GM12878 (cell line): Measurements from ENCODE around the gene GID4. TPM values are rescaled to one million over a fixed set of nuclear protein-coding genes. Genes with fewer than 3 reads are reported as not detected.
A peak's percentile ranks its signal among the peaks of the same experiment; 100 is the strongest.

ENCODE experiments used
- ATAC-seq: fragments of 200-7000 bp; cut with Tn5 transposase; 3 replicates; pipeline ENCODE4 v1.9.1; 2020; ENCODE audit warnings: mild to moderate bottlenecking, moderate library complexity
- BruUV-seq: library from RNA; stranded (reverse); fragments of 400-500 nt; replicated peaks from 2 replicates; lab custom pipeline; 2021; lab: Mats Ljungman, UMichigan
- CTCF ChIA-PET: fragments of 300-600 bp; sonication (Branson Sonifier 250); formaldehyde crosslinking; extraction: SDS; loops from one replicate; lab custom pipeline; 2021; ENCODE audit warnings: inconsistent platforms; lab: Yijun Ruan, JAX
- POLR2A ChIA-PET: fragments of 350-600 bp; formaldehyde crosslinking; extraction: SDS; loops from one replicate; lab custom pipeline; 2021; ENCODE audit warnings: inconsistent platforms; lab: Charles Lee
- RAD21 ChIA-PET: fragments of 300-600 bp; sonication (Branson Sonifier 250); formaldehyde crosslinking; loops from one replicate; lab custom pipeline; 2023; ENCODE audit warnings: antibody characterized with exemption; ENCODE audit not compliant: unreplicated experiment; lab: Charles Lee
- SMC1A ChIA-PET: fragments of 300-600 bp; sonication (Branson Sonifier 250); formaldehyde crosslinking; loops from one replicate; lab custom pipeline; 2023; ENCODE audit not compliant: unreplicated experiment, uncharacterized antibody; lab: Charles Lee
- DNase-seq: peaks from one replicate; pipeline ENCODE4 v3.0.0-alpha.2; 2011; ENCODE audit warnings: low read depth, low spot score
- FAIRE-seq: peaks from 3 replicates; lab custom pipeline; 2011; peaks lifted over from hg19 to GRCh38; lab: Jason Lieb, UNC
- H2AFZ ChIP-seq: 2 replicates; pipeline ENCODE4 v1.6.0; 2011; ENCODE audit warnings: low read depth, low read length, control low read depth; ENCODE audit not compliant: control insufficient read depth
- H3K27ac ChIP-seq: 2 replicates; pipeline ENCODE4 v1.5.1; 2011; ENCODE audit warnings: control low read depth; ENCODE audit not compliant: control insufficient read depth, insufficient read depth
- H3K27me3 ChIP-seq, 2 experiments: replicated peaks in 1 of 2; 2 replicates each; pipeline versions ENCODE4 v1.6.0 to v1.6.1; 2011; ENCODE audit warnings: low read length in 1 of 2; ENCODE audit not compliant: control insufficient read depth in 2 of 2, insufficient read depth in 2 of 2
- H3K36me3 ChIP-seq, 2 experiments: 2 replicates each; pipeline ENCODE4 v1.5.1; 2011; ENCODE audit warnings: low read length in 1 of 2; ENCODE audit not compliant: control insufficient read depth in 2 of 2, insufficient read depth in 2 of 2
- H3K4me1 ChIP-seq: 2 replicates; pipeline ENCODE4 v1.6.1; 2011; ENCODE audit warnings: mild to moderate bottlenecking, low read length, moderate library complexity, mixed read lengths; ENCODE audit not compliant: control insufficient read depth, insufficient read depth
- H3K4me2 ChIP-seq: 2 replicates; pipeline ENCODE4 v1.6.0; 2011; ENCODE audit warnings: control low read depth; ENCODE audit not compliant: control insufficient read depth, insufficient read depth
- H3K4me3 ChIP-seq: fragments of 200-600 bp; sonication (generic); 2 replicates; pipeline ENCODE4 v1.5.1; 2016
- H3K79me2 ChIP-seq: 2 replicates; pipeline ENCODE4 v1.6.0; 2011; ENCODE audit warnings: low read length; ENCODE audit not compliant: control insufficient read depth, insufficient read depth
- H3K9ac ChIP-seq: 2 replicates; pipeline ENCODE4 v1.8.0; 2011; ENCODE audit warnings: low read length, control low read depth, mixed read lengths; ENCODE audit not compliant: control insufficient read depth, insufficient read depth
- H3K9me3 ChIP-seq: replicated peaks from 3 replicates; pipeline ENCODE4 v1.5.1; 2011; ENCODE audit warnings: mild to moderate bottlenecking, low read length; ENCODE audit not compliant: control insufficient read depth, insufficient read depth
- H4K20me1 ChIP-seq: 2 replicates; pipeline ENCODE4 v1.6.0; 2011; ENCODE audit not compliant: control insufficient read depth, insufficient read depth
- EED ChIP-seq: sonication (generic); IDR thresholded peaks from 2 replicates; pipeline ENCODE4 v1.6.1; 2016; ENCODE audit warnings: antibody characterized with exemption, low read depth
- USF1 ChIP-seq: IDR thresholded peaks from 2 replicates; pipeline ENCODE4 v1.6.1; 2011; ENCODE audit warnings: borderline replicate concordance, low read depth, mild to moderate bottlenecking, moderate library complexity, mixed read lengths, low read length; ENCODE audit not compliant: insufficient read depth; ENCODE audit errors: extremely low read length
- WGBS: methylation state at CpG from one replicate; pipeline ENCODE4 v1.1.6; 2016; ENCODE audit warnings: low lambda C conversion rate; ENCODE audit not compliant: insufficient replicate concordance, insufficient coverage; ENCODE audit errors: missing lambda C conversion rate; 5-methylcytosine and 5-hydroxymethylcytosine counted together
- in situ Hi-C: fragments of 300-500 bp; cut with MboI; formaldehyde crosslinking; loops from 9 replicates; pipeline ENCODE4 v1.14.3; 2018; ENCODE audit warnings: mixed read lengths
- intact Hi-C: fragments of 100-400 bp; cut with micrococcal nuclease; formaldehyde crosslinking; loops from one replicate; pipeline ENCODE4 v1.14.2; 2022; ENCODE audit not compliant: unreplicated experiment
- polyA plus RNA-seq, 11 experiments: library from polyadenylated mRNA; depleted of rRNA in 4 of 11; unstranded in 6 of 11; stranded (reverse) in 5 of 11; fragments of >200 nt; fragmentation: Nextera tagmentation in 4 of 11; fragmentation: Illumina TruSeq in 1 of 11; extraction: Ambion mirVana in 4 of 11; extraction: Trizol in 1 of 11; gene quantifications; 1 replicate in 1 of 11; 2 replicates in 10 of 11; pipeline versions ENCODE4 v1.2.1 to v1.2.3, GENCODE V29; 2011 to 2016; ENCODE audit warnings: inconsistent platforms in 2 of 11, missing spikeins in 2 of 11, low read depth in 1 of 11
- total RNA-seq, 4 experiments: library from RNA; depleted of rRNA in 3 of 4; stranded (reverse); fragments of >200 nt in 3 of 4; fragmentation: Illumina TruSeq in 1 of 4; extraction: Trizol in 1 of 4; gene quantifications; 2 replicates each; pipeline versions ENCODE4 v1.2.1 to v1.2.3, GENCODE V29; 2013 to 2021
- TF ChIP-seq, protein P1 (sequence below), 3 experiments: IDR thresholded peaks in 2 of 3; conservative IDR thresholded peaks in 1 of 3; 2 replicates each; pipeline ENCODE4 v1.5.1; 2011; ENCODE audit warnings: low read depth in 3 of 3, low read length in 3 of 3, mild to moderate bottlenecking in 3 of 3, control low read depth in 2 of 3, moderate library complexity in 2 of 3, inconsistent platforms in 1 of 3, mixed read lengths in 1 of 3; ENCODE audit not compliant: control insufficient read depth in 2 of 3, insufficient read depth in 1 of 3; ENCODE audit errors: extremely low read depth in 1 of 3

Gene GID4
- total and polyA plus RNA-seq, 10 of the 15 experiments (the other 5 are each of a cell fraction or from before 2014, with no cell fraction given), result 0.93 to 7.3 (median 3.6) TPM

- in situ Hi-C loops, result no loop called here
- H3K27me3 ChIP-seq, result no peaks in the 10 kb centered on the region
- no peak overlapping the region for H3K27ac ChIP-seq
- WGBS, result 90% methylated on average over 15 of the region's 15 CpGs
- RAD21 ChIA-PET, result no interaction called here
- H4K20me1 ChIP-seq, result no peaks in the 10 kb centered on the region
- H2AFZ ChIP-seq, result no peak overlapping the region
- SMC1A ChIA-PET, result no interaction called here
- H3K79me2 ChIP-seq, result peaks cover 11% of the 10 kb centered on the region
- ATAC-seq, result peak; percentile 56
- FAIRE-seq, result no peak
- DNase-seq, result no peak
- peaks cover 4 to 12% of the 10 kb centered on the region in 2 experiments for H3K36me3 ChIP-seq
- H3K4me3 ChIP-seq, result no peak overlapping the region
- TF ChIP-seq USF1 (no peak), EED (no peak)
- TF ChIP-seq, protein P1, sequence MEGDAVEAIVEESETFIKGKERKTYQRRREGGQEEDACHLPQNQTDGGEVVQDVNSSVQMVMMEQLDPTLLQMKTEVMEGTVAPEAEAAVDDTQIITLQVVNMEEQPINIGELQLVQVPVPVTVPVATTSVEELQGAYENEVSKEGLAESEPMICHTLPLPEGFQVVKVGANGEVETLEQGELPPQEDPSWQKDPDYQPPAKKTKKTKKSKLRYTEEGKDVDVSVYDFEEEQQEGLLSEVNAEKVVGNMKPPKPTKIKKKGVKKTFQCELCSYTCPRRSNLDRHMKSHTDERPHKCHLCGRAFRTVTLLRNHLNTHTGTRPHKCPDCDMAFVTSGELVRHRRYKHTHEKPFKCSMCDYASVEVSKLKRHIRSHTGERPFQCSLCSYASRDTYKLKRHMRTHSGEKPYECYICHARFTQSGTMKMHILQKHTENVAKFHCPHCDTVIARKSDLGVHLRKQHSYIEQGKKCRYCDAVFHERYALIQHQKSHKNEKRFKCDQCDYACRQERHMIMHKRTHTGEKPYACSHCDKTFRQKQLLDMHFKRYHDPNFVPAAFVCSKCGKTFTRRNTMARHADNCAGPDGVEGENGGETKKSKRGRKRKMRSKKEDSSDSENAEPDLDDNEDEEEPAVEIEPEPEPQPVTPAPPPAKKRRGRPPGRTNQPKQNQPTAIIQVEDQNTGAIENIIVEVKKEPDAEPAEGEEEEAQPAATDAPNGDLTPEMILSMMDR (IDR thresholded peaks at IDR 0.05 in 2 of 3, conservative IDR thresholded peaks at IDR 0.05 in 1 of 3; ENCODE audit: control insufficient read depth in 2 of 3, extremely low read depth in 1 of 3, insufficient read depth in 1 of 3, low read depth in 3 of 3, low read length in 3 of 3), result peak in 2 of 3 experiments; percentile 24 to 38; a peak in 2 of 6 replicates
- no peak overlapping the region for H3K4me2 ChIP-seq
- H3K4me1 ChIP-seq, result no peaks in the 10 kb centered on the region
- CTCF ChIA-PET, result no interaction called here
- H3K9ac ChIP-seq, result no peak overlapping the region
- intact Hi-C loops, result no loop called here
- no peaks in the 10 kb centered on the region for H3K9me3 ChIP-seq
- POLR2A ChIA-PET, result no interaction called here
- BruUV-seq, result no TSS peak
These were observed 54.6 kb downstream of the GID4 start for GRCh38 chr17:18093616-18094408.
